Endothelial cell (in vitro differentiated cells): ENCODE data around the gene MAK. TPM values are rescaled to one million over a fixed set of nuclear protein-coding genes. Genes with fewer than 3 reads are reported as not detected.

ENCODE experiments used
- DNase-seq: peaks from one replicate; pipeline ENCODE4 v3.0.0; 2021; ENCODE audit warnings: low spot score
- H3K27ac Mint-ChIP-seq: one replicate; pipeline ENCODE4 v1.8.0; 2021; ENCODE audit warnings: mixed read lengths, inconsistent platforms; ENCODE audit not compliant: unreplicated experiment
- H3K27me3 Mint-ChIP-seq: one replicate; pipeline ENCODE4 v1.8.0; 2021; ENCODE audit warnings: mild to moderate bottlenecking, moderate library complexity, mixed read lengths, inconsistent platforms; ENCODE audit not compliant: unreplicated experiment
- H3K36me3 Mint-ChIP-seq: one replicate; pipeline ENCODE4 v1.8.0; 2021; ENCODE audit warnings: mild to moderate bottlenecking, low read depth, mixed read lengths, inconsistent platforms; ENCODE audit not compliant: unreplicated experiment
- H3K4me1 Mint-ChIP-seq: one replicate; pipeline ENCODE4 v1.8.0; 2021; ENCODE audit warnings: mild to moderate bottlenecking, mixed read lengths, inconsistent platforms; ENCODE audit not compliant: unreplicated experiment
- H3K4me3 Mint-ChIP-seq: one replicate; pipeline ENCODE4 v1.8.0; 2021; ENCODE audit warnings: mild to moderate bottlenecking, mixed read lengths, inconsistent platforms; ENCODE audit not compliant: unreplicated experiment
- H3K9me3 Mint-ChIP-seq: one replicate; pipeline ENCODE4 v1.8.0; 2021; ENCODE audit warnings: mixed read lengths, inconsistent platforms; ENCODE audit not compliant: unreplicated experiment
- total RNA-seq: library from RNA; stranded (reverse); fragmentation: NEBNext Ultra II Directional; extraction: Animal tissue kit (Norgen Biotek cat#: 25700); gene quantifications from one replicate; pipeline ENCODE4 v1.2.1, GENCODE V29; 2021; ENCODE audit not compliant: unreplicated experiment
- TF ChIP-seq, protein P1 (sequence below): fragments of 200-600 bp; sonication (generic); IDR thresholded peaks from one replicate; pipeline ENCODE4 v1.5.0; 2021; ENCODE audit warnings: antibody characterized with exemption; ENCODE audit not compliant: unreplicated experiment

Gene MAK
- total RNA-seq, 1 donor from 2014 or later, result not detected

DNA sequence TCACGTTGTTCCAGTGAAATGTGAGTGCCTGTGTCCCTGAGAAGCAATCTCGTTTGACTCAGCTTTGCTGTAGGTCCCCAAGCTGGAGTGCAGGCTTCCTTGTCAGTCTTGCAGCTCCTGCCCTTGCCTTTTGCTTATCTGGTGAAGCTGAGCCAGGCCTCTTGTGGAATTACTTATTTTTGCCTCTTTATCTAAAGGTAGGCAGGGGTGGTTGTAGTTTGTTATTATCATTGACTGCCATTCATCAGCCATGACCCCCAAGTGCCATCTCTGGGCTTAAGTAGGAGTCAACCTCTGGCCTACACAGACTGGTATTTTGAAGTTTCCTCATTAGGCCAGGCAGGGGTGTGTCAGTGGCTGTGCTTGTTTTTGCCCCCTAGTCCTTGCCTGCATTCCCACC is 88.6 kb downstream of the MAK start:
- Mint-ChIP-seq H3K27ac (no peak overlapping the region), H3K4me1 (peaks cover 20% of the 10 kb centered on the region), H3K4me3 (peak overlapping the region; percentile 50), H3K27me3 (peaks cover 5% of the 10 kb centered on the region), H3K36me3 (peaks cover 15% of the 10 kb centered on the region), H3K9me3 (no peaks in the 10 kb centered on the region)
- no peak for DNase-seq
- TF ChIP-seq, protein P1, sequence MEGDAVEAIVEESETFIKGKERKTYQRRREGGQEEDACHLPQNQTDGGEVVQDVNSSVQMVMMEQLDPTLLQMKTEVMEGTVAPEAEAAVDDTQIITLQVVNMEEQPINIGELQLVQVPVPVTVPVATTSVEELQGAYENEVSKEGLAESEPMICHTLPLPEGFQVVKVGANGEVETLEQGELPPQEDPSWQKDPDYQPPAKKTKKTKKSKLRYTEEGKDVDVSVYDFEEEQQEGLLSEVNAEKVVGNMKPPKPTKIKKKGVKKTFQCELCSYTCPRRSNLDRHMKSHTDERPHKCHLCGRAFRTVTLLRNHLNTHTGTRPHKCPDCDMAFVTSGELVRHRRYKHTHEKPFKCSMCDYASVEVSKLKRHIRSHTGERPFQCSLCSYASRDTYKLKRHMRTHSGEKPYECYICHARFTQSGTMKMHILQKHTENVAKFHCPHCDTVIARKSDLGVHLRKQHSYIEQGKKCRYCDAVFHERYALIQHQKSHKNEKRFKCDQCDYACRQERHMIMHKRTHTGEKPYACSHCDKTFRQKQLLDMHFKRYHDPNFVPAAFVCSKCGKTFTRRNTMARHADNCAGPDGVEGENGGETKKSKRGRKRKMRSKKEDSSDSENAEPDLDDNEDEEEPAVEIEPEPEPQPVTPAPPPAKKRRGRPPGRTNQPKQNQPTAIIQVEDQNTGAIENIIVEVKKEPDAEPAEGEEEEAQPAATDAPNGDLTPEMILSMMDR, result no peak

DNA sequence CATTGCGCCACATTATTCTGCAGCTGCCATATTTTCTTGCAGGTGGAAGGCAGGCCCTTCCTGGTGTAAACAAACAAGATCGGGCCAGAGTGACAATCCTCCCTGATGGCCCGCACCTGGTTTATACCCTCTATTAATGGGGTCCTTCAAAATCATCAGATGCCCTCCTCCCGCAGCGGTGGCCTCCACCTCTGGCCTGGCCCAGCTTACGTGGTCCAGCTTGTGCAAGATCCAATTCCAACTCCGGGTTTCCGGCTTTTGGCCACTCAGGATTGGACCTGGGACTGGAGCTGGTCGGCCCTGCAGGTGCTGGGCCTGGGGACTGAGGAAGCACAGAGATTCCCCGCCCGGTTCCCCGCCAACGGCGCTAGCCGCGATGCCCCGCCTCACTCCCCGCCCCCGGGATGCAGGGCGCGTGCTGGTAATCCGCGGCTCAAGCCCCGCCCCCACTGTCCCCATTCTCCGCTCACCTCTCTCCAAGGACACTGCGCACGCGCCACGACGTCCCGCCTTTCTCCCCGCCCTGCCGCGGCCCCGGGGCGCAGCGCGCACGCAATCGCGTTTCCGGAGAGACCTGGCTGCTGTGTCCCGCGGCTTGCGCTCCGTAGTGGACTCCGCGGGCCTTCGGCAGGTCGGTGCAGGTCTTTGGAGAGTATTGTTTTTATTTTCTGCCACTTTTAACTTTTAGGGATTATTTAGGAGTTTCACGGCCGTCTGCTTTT is 90.9 kb downstream of the MAK start, which contains the start of gene TMEM14B:
TMEM14B (plus strand) TSS at position 555 of the 722 bp plus-strand sequence. CDS start 1,441 bp downstream, outside the sequence.
- DNase-seq, result peak; percentile 100

DNA sequence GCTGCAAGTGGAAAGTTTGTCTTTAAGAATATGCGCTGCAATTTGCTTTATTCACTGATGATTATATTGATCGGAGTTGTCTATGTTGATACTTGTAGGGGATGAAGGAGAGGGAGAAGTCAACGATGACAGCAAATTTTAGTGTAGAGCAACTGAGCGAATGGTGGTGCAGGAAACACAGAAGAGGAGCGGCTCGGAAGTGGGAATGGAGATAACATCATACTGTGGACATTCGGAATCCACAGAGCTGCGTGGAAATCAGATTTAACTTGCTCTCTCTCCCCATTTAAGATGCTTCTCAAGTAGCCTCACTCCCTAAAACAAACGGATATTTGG is 91.5 kb downstream of the MAK start:
- peak overlapping the region; percentile 72 for H3K27ac Mint-ChIP-seq
- no peaks in the 10 kb centered on the region for H3K36me3 Mint-ChIP-seq
- H3K27me3 Mint-ChIP-seq, result peaks cover 4% of the 10 kb centered on the region

More for the DNA sequence above, 90.9 kb downstream of the MAK start, which contains the start of gene TMEM14B:
- Mint-ChIP-seq H3K27ac (peak within 1 kb of the TSS; percentile 89), H3K36me3 (no peaks in the 10 kb centered on the region), H3K27me3 (peaks cover 4% of the 10 kb centered on the region), H3K9me3 (no peaks in the 10 kb centered on the region), H3K4me1 (peaks cover 20% of the 10 kb centered on the region), H3K4me3 (peak within 1 kb of the TSS; percentile 97)
- TF ChIP-seq, protein P1, result no peak

DNA sequence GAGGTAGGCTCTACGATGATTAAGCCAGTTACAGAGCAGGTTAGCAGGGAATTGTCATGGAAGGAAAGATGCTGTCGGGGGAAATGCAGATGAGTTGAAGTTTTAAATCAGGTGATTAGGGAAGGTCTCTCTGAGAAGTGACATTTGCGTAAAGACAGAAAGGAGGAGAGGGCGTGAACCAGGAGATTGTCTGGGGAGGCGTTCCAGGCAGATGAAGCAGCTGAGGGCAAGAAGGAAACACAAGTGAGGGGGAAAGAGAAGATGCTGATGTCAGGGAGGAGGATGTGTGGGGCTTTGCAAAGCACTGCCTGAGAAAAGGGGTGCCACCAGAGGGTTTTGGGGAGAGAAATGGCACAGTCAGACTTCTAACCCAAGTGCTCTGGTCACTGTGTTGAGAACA is 93.2 kb downstream of the MAK start:
- no peaks in the 10 kb centered on the region for H3K9me3 Mint-ChIP-seq
- TF ChIP-seq, protein P1, result no peak
- peaks cover 20% of the 10 kb centered on the region for H3K4me1 Mint-ChIP-seq
- no peak overlapping the region for H3K4me3 Mint-ChIP-seq
- peaks cover 3% of the 10 kb centered on the region for H3K36me3 Mint-ChIP-seq
- peaks cover 3% of the 10 kb centered on the region for H3K27me3 Mint-ChIP-seq
- no peak for DNase-seq
- H3K27ac Mint-ChIP-seq, result no peak overlapping the region

More for the DNA sequence above, 91.5 kb downstream of the MAK start:
- TF ChIP-seq, protein P1, result no peak
- Mint-ChIP-seq H3K9me3 (no peaks in the 10 kb centered on the region), H3K4me1 (peaks cover 20% of the 10 kb centered on the region), H3K4me3 (peak overlapping the region; percentile 87)
- DNase-seq, result no peak

DNA sequence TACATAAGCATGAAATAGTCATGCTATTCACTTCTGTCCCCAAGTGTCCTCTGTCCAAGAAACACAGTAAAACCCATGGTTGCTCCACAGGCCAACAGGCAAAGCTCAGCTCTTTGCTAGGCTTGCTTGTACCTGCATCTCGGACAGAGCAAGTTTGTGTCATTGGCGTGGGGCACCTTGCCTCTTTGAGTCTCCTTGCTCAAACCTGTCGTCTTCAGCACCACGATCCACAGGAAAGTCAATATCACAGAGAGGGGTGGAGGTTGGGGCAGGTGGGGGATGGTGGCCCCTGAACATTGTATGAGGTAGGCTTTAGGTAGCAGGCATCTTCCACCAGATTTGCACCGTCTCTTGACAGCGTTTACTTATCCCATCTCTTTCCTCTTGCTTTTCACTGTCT is 94.8 kb downstream of the MAK start:
- peaks cover 3% of the 10 kb centered on the region for H3K36me3 Mint-ChIP-seq
- H3K27me3 Mint-ChIP-seq, result no peaks in the 10 kb centered on the region
- H3K9me3 Mint-ChIP-seq, result no peaks in the 10 kb centered on the region
- DNase-seq, result no peak
- H3K4me1 Mint-ChIP-seq, result peaks cover 12% of the 10 kb centered on the region
- H3K4me3 Mint-ChIP-seq, result no peak overlapping the region
- H3K27ac Mint-ChIP-seq, result no peak overlapping the region
- TF ChIP-seq, protein P1, result no peak
